ENCODE data around the gene ASB18. TPM values are rescaled to one million over a fixed set of nuclear protein-coding genes. Genes with fewer than 3 reads are reported as not detected.

Gene ASB18
- total RNA-seq, 1 experiment from 2014 or later: 0.46 TPM

GRCh38 chr2:236156860-236157194 is 107.4 kb downstream of the ASB18 start:
- ChIA-PET CTCF (no interaction called here), POLR2A (ENCODE audit: unreplicated experiment) (no interaction called here)
- Histone ChIP-seq H2AFZ (no peak overlapping the region), H3K9me2 (ENCODE audit: insufficient read depth) (no peaks in the 10 kb centered on the region), H3K4me1 (replicated peaks; ENCODE audit: insufficient read depth) (no peaks in the 10 kb centered on the region), H3F3A (ENCODE audit: insufficient read depth, low read depth) (no peaks in the 10 kb centered on the region), H3K4me2 (no peak overlapping the region), H3K27me3 (ENCODE audit: insufficient read depth, low read depth) (no peaks in the 10 kb centered on the region), H3K36me3 (ENCODE audit: low read depth) (no peaks in the 10 kb centered on the region), H3K79me2 (ENCODE audit: low read depth) (no peaks in the 10 kb centered on the region), H3K27ac (no peak overlapping the region), H3K4me3 (no peak overlapping the region), H3K9me3 (ENCODE audit: insufficient read depth, low read depth) (no peaks in the 10 kb centered on the region), H4K20me1 (ENCODE audit: insufficient read depth) (no peaks in the 10 kb centered on the region)
- TF ChIP-seq EZH2 (IDR thresholded peaks at IDR 0.05; ENCODE audit: low read depth) (no peak), CTCF (conservative IDR thresholded peaks at IDR 0.05) (no peak)
- DNase-seq: no peak
- intact Hi-C loops (cut with micrococcal nuclease; ENCODE audit: unreplicated experiment): no loop called here
- BruUV-seq (replicated peaks): no TSS peak

- Histone ChIP-seq H3K27me3 (ENCODE audit: insufficient read depth, low read depth) (no peaks in the 10 kb centered on the region), H3K79me2 (ENCODE audit: low read depth) (no peaks in the 10 kb centered on the region), H2AFZ (no peak overlapping the region), H3K4me2 (no peak overlapping the region), H3F3A (ENCODE audit: insufficient read depth, low read depth) (no peaks in the 10 kb centered on the region), H3K9me2 (ENCODE audit: insufficient read depth) (no peaks in the 10 kb centered on the region), H3K4me1 (replicated peaks; ENCODE audit: insufficient read depth) (no peaks in the 10 kb centered on the region), H3K4me3 (no peak overlapping the region), H3K36me3 (ENCODE audit: low read depth) (no peaks in the 10 kb centered on the region), H4K20me1 (ENCODE audit: insufficient read depth) (no peaks in the 10 kb centered on the region), H3K27ac (no peak overlapping the region), H3K9me3 (ENCODE audit: insufficient read depth, low read depth) (no peaks in the 10 kb centered on the region)
- TF ChIP-seq CTCF (conservative IDR thresholded peaks at IDR 0.05) (no peak), EZH2 (IDR thresholded peaks at IDR 0.05; ENCODE audit: low read depth) (no peak)
- DNase-seq: no peak
- no TSS peak for BruUV-seq (replicated peaks)
- intact Hi-C loops (cut with micrococcal nuclease; ENCODE audit: unreplicated experiment): no loop called here
- ChIA-PET CTCF (no interaction called here), POLR2A (ENCODE audit: unreplicated experiment) (no interaction called here)
Observed at GRCh38 chr2:236156095-236156859, 107.9 kb downstream of the ASB18 start.

GRCh38 chr2:236155406-236155805 is 108.8 kb downstream of the ASB18 start:
- intact Hi-C loops (cut with micrococcal nuclease; ENCODE audit: unreplicated experiment): no loop called here
- TF ChIP-seq CTCF (conservative IDR thresholded peaks at IDR 0.05): no peak
- TF ChIP-seq EZH2 (IDR thresholded peaks at IDR 0.05; ENCODE audit: low read depth): no peak
- no TSS peak for BruUV-seq (replicated peaks)
- CTCF ChIA-PET: no interaction called here
- Histone ChIP-seq H3K4me2 (no peak overlapping the region), H3K9me3 (ENCODE audit: insufficient read depth, low read depth) (no peaks in the 10 kb centered on the region), H3K27me3 (ENCODE audit: insufficient read depth, low read depth) (no peaks in the 10 kb centered on the region), H3K4me1 (replicated peaks; ENCODE audit: insufficient read depth) (no peaks in the 10 kb centered on the region), H3K9me2 (ENCODE audit: insufficient read depth) (no peaks in the 10 kb centered on the region), H3K79me2 (ENCODE audit: low read depth) (no peaks in the 10 kb centered on the region), H4K20me1 (ENCODE audit: insufficient read depth) (no peaks in the 10 kb centered on the region), H2AFZ (no peak overlapping the region), H3K36me3 (ENCODE audit: low read depth) (no peaks in the 10 kb centered on the region), H3K27ac (no peak overlapping the region), H3K4me3 (no peak overlapping the region), H3F3A (ENCODE audit: insufficient read depth, low read depth) (no peaks in the 10 kb centered on the region)
- no peak for DNase-seq
- POLR2A ChIA-PET (ENCODE audit: unreplicated experiment): no interaction called here
